VCaP (cell line): ENCODE results near the gene KCNMA1.

ENCODE experiments used
- H3K27ac ChIP-seq: fragments of 450-650 bp; 2 replicates; pipeline ENCODE4 v1.5.1; 2017
- TF ChIP-seq, protein P1 (sequence below): fragments of 450-650 bp; conservative IDR thresholded peaks from 2 replicates; pipeline ENCODE4 v1.5.1; 2017; ENCODE audit warnings: mild to moderate bottlenecking, moderate library complexity

The KCNMA1 gene

GRCh38 chr10:77378366-77379349 lies 258.9 kb downstream of the KCNMA1 start:
- TF ChIP-seq, protein P1, sequence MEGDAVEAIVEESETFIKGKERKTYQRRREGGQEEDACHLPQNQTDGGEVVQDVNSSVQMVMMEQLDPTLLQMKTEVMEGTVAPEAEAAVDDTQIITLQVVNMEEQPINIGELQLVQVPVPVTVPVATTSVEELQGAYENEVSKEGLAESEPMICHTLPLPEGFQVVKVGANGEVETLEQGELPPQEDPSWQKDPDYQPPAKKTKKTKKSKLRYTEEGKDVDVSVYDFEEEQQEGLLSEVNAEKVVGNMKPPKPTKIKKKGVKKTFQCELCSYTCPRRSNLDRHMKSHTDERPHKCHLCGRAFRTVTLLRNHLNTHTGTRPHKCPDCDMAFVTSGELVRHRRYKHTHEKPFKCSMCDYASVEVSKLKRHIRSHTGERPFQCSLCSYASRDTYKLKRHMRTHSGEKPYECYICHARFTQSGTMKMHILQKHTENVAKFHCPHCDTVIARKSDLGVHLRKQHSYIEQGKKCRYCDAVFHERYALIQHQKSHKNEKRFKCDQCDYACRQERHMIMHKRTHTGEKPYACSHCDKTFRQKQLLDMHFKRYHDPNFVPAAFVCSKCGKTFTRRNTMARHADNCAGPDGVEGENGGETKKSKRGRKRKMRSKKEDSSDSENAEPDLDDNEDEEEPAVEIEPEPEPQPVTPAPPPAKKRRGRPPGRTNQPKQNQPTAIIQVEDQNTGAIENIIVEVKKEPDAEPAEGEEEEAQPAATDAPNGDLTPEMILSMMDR, result no peak
- H3K27ac ChIP-seq, result no peak overlapping the region

- TF ChIP-seq, protein P1, result no peak
- H3K27ac ChIP-seq, result no peak overlapping the region
These were observed 259.8 kb downstream of the KCNMA1 start for GRCh38 chr10:77377678-77378352.

- H3K27ac ChIP-seq, result no peak overlapping the region
- TF ChIP-seq, protein P1, result no peak
These were observed 260.6 kb downstream of the KCNMA1 start for GRCh38 chr10:77377034-77377433.

GRCh38 chr10:77374189-77374656 lies 263.4 kb downstream of the KCNMA1 start:
- TF ChIP-seq, protein P1, result no peak
- H3K27ac ChIP-seq, result peak overlapping the region; percentile 93; the same call in 1 of the 2 replicates

GRCh38 chr10:77371848-77372799 lies 265.5 kb downstream of the KCNMA1 start:
- TF ChIP-seq, protein P1, result no peak
- peak overlapping the region; percentile 93 for H3K27ac ChIP-seq

- H3K27ac ChIP-seq, result peak overlapping the region; percentile 93
- TF ChIP-seq, protein P1, result no peak
These were observed 266.2 kb downstream of the KCNMA1 start for GRCh38 chr10:77371421-77371820.
